Caco-2 (cell line): ENCODE measurements around the gene ARHGEF33. TPM values are rescaled to one million over a fixed set of nuclear protein-coding genes. Genes with fewer than 3 reads are reported as not detected.

Source experiments
- Bru-seq: library from RNA; stranded (reverse); fragments of 400-500 nt; gene quantifications from one replicate; lab custom pipeline; 2021; lab: Mats Ljungman, UMichigan
- BruChase-seq, 2 experiments: library from RNA; stranded (reverse); fragments of 400-500 nt; gene quantifications; one replicate each; lab custom pipeline; 2021; lab: Mats Ljungman, UMichigan
- BruUV-seq: library from RNA; stranded (reverse); fragments of 400-500 nt; replicated peaks from 2 replicates; lab custom pipeline; 2021; lab: Mats Ljungman, UMichigan
- CTCF ChIA-PET: fragments of 300-600 bp; sonication (Branson Sonifier 250); formaldehyde crosslinking; loops from one replicate; lab custom pipeline; 2022; ENCODE audit warnings: antibody characterized with exemption; lab: Charles Lee
- POLR2A ChIA-PET: fragments of 300-600 bp; sonication (Branson Sonifier 250); formaldehyde crosslinking; loops from one replicate; lab custom pipeline; 2022; ENCODE audit warnings: antibody characterized with exemption; lab: Charles Lee
- DNase-seq, 2 experiments: peaks; one replicate each; pipeline versions ENCODE4 v3.0.0 to v3.0.0-alpha.2; 2020 to 2022
- H3K27me3 ChIP-seq: replicated peaks from 2 replicates; pipeline ENCODE4 v1.6.0; 2011; ENCODE audit warnings: low read length; ENCODE audit not compliant: control insufficient read depth, insufficient read depth
- H3K36me3 ChIP-seq: 2 replicates; pipeline ENCODE4 v1.5.1; 2011; ENCODE audit warnings: low read length; ENCODE audit not compliant: control insufficient read depth, insufficient read depth
- H3K4me1 ChIP-seq: fragments of 250-450 bp; sonication (Bioruptor Pico); 2 replicates; pipeline ENCODE4 v1.5.1; 2020; ENCODE audit warnings: mild to moderate bottlenecking
- H3K4me3 ChIP-seq: 2 replicates; pipeline ENCODE4 v1.5.1; 2011; ENCODE audit warnings: low read depth, mild to moderate bottlenecking, control low read depth, low read length
- H3K9me3 ChIP-seq: fragments of 250-450 bp; sonication (Bioruptor Pico); 2 replicates; pipeline ENCODE4 v1.5.1; 2020; ENCODE audit warnings: mild to moderate bottlenecking, moderate library complexity
- H3K27ac Mint-ChIP-seq: one replicate; pipeline ENCODE4 v1.8.0; 2022; ENCODE audit warnings: mixed read lengths; ENCODE audit not compliant: unreplicated experiment
- H3K27me3 Mint-ChIP-seq: one replicate; pipeline ENCODE4 v1.8.0; 2022; ENCODE audit warnings: mixed read lengths; ENCODE audit not compliant: insufficient read depth, unreplicated experiment
- H3K36me3 Mint-ChIP-seq: one replicate; pipeline ENCODE4 v1.8.0; 2022; ENCODE audit warnings: mild to moderate bottlenecking, mixed read lengths; ENCODE audit not compliant: insufficient read depth, unreplicated experiment
- H3K4me1 Mint-ChIP-seq: one replicate; pipeline ENCODE4 v1.8.0; 2022; ENCODE audit warnings: low read depth, mixed read lengths; ENCODE audit not compliant: unreplicated experiment
- H3K4me3 Mint-ChIP-seq: one replicate; pipeline ENCODE4 v1.8.0; 2022; ENCODE audit warnings: mild to moderate bottlenecking, moderate library complexity, mixed read lengths; ENCODE audit not compliant: unreplicated experiment
- H3K9me3 Mint-ChIP-seq: one replicate; pipeline ENCODE4 v1.8.0; 2022; ENCODE audit warnings: mixed read lengths; ENCODE audit not compliant: unreplicated experiment
- intact Hi-C: fragments of 100-400 bp; cut with micrococcal nuclease; formaldehyde crosslinking; loops from one replicate; pipeline ENCODE4 v1.10.0; 2022; ENCODE audit not compliant: unreplicated experiment
- long read RNA-seq: library from polyadenylated mRNA; stranded (forward); transcript quantifications from one replicate; pipeline ENCODE4 v2.0.0, GENCODE V29; 2022
- total RNA-seq: library from RNA; stranded (reverse); gene quantifications from 2 replicates; pipeline ENCODE4 v1.2.3, GENCODE V29; 2022
- TF ChIP-seq, protein P1 (sequence below), 2 experiments: fragments of 200-600 bp in 1 of 2; IDR thresholded peaks; 1 replicate in 1 of 2; 2 replicates in 1 of 2; pipeline versions ENCODE4 v1.5.1 to v1.8.0; 2011 to 2022; ENCODE audit warnings: antibody characterized with exemption in 1 of 2, control low read depth in 1 of 2, inconsistent platforms in 1 of 2, low read depth in 1 of 2, low read length in 1 of 2, mild to moderate bottlenecking in 1 of 2, moderate library complexity in 1 of 2; ENCODE audit not compliant: insufficient read depth in 1 of 2, severe bottlenecking in 1 of 2, unreplicated experiment in 1 of 2

ARHGEF33 gene
- total RNA-seq (0.26 TPM in 1 of 2 replicates, not detected in the other), Bru-seq, nascent RNA (percentile 13 among the genes with signal in this experiment), BruChase-seq, experiment 1, labeled RNA remaining after a 2-hour chase (percentile 24 among the genes with signal in this experiment), BruChase-seq, experiment 2, labeled RNA remaining after a 6-hour chase (percentile 21 among the genes with signal in this experiment)
- long read RNA-seq, partial matches to known transcripts, result 0 of 1 reads
- long read RNA-seq, other reads (novel, unspliced or antisense), result 1 of 1 reads

GRCh38 chr2:38889575-38889974, at the start of gene ARHGEF33:
Gene ARHGEF33 (plus strand): TSS chr2:38889875. CDS start chr2:38919448, 29,573 bp downstream.
- intact Hi-C loops, result no loop called here

GRCh38 chr2:38850045-38850444, 39.6 kb upstream of the ARHGEF33 start:
- H3K9me3 ChIP-seq, result no peaks in the 10 kb centered on the region
- TF ChIP-seq, protein P1, sequence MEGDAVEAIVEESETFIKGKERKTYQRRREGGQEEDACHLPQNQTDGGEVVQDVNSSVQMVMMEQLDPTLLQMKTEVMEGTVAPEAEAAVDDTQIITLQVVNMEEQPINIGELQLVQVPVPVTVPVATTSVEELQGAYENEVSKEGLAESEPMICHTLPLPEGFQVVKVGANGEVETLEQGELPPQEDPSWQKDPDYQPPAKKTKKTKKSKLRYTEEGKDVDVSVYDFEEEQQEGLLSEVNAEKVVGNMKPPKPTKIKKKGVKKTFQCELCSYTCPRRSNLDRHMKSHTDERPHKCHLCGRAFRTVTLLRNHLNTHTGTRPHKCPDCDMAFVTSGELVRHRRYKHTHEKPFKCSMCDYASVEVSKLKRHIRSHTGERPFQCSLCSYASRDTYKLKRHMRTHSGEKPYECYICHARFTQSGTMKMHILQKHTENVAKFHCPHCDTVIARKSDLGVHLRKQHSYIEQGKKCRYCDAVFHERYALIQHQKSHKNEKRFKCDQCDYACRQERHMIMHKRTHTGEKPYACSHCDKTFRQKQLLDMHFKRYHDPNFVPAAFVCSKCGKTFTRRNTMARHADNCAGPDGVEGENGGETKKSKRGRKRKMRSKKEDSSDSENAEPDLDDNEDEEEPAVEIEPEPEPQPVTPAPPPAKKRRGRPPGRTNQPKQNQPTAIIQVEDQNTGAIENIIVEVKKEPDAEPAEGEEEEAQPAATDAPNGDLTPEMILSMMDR (IDR thresholded peaks at IDR 0.05; ENCODE audit: insufficient read depth in 1 of 2, low read depth in 1 of 2, low read length in 1 of 2, severe bottlenecking in 1 of 2, unreplicated experiment in 1 of 2), result no peak
- Mint-ChIP-seq H3K9me3 (no peaks in the 10 kb centered on the region), H3K27ac (no peak overlapping the region), H3K4me3 (no peak overlapping the region), H3K4me1 (no peaks in the 10 kb centered on the region), H3K27me3 (no peaks in the 10 kb centered on the region), H3K36me3 (peaks cover 19% of the 10 kb centered on the region)
- no peaks in the 10 kb centered on the region for H3K27me3 ChIP-seq
- intact Hi-C loops, result no loop called here
- H3K4me3 ChIP-seq, result no peak overlapping the region
- no peaks in the 10 kb centered on the region for H3K36me3 ChIP-seq
- DNase-seq, result no peak
- POLR2A ChIA-PET, result no interaction called here
- no peaks in the 10 kb centered on the region for H3K4me1 ChIP-seq
- CTCF ChIA-PET, result interaction anchor here (0.5 kb wide), 1 partner anchor 186 kb away, joined by 3 read pairs; no protein-coding TSS in a partner anchor
- BruUV-seq, result no TSS peak

More at GRCh38 chr2:38889575-38889974, at the start of gene ARHGEF33:
- Mint-ChIP-seq H3K36me3 (no peaks in the 10 kb centered on the region), H3K9me3 (no peaks in the 10 kb centered on the region), H3K27me3 (peaks cover 4% of the 10 kb centered on the region), H3K4me1 (no peaks in the 10 kb centered on the region), H3K4me3 (no peak within 1 kb of the TSS), H3K27ac (no peak within 1 kb of the TSS)
- no peaks in the 10 kb centered on the region for H3K4me1 ChIP-seq
- BruUV-seq, result no TSS peak
- POLR2A ChIA-PET, result no interaction called here
- H3K36me3 ChIP-seq, result no peaks in the 10 kb centered on the region
- no peaks in the 10 kb centered on the region for H3K27me3 ChIP-seq
- H3K4me3 ChIP-seq, result no peak within 1 kb of the TSS
- no peak for DNase-seq
- CTCF ChIA-PET, result no interaction called here
- no peaks in the 10 kb centered on the region for H3K9me3 ChIP-seq
- TF ChIP-seq, protein P1 (IDR thresholded peaks at IDR 0.05; ENCODE audit: insufficient read depth in 1 of 2, low read depth in 1 of 2, low read length in 1 of 2, severe bottlenecking in 1 of 2, unreplicated experiment in 1 of 2), result no peak

DNA sequence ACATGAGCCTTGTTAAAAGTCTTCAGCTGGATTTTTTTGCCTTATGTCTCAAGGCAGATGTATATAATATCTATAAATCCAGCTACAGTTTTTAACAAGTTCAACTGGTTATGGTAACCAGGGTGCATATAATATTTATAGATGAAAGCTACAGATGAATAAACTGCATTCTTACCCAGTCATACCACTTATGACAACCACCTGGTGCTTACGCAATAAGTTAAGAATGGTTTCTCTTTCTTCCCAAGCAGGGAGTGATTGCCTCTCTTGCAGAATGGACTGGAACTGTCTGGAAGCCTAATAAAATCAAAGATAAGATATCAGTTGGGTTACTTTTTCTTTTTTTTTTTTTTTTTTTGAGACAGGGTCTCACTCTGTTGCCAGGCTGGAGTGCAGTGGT, 33.5 kb upstream of the ARHGEF33 start:
- no peaks in the 10 kb centered on the region for H3K9me3 Mint-ChIP-seq
- peak in 1 of 2 experiments; percentile 20 for DNase-seq
- Histone ChIP-seq H3K36me3 (no peaks in the 10 kb centered on the region), H3K4me1 (no peaks in the 10 kb centered on the region), H3K27me3 (no peaks in the 10 kb centered on the region), H3K4me3 (no peak overlapping the region), H3K9me3 (no peaks in the 10 kb centered on the region)
- intact Hi-C loops, result no loop called here
- no TSS peak for BruUV-seq
- H3K27ac Mint-ChIP-seq, result no peak overlapping the region
- H3K27me3 Mint-ChIP-seq, result no peaks in the 10 kb centered on the region
- ChIA-PET CTCF (no interaction called here), POLR2A (no interaction called here)
- no peak overlapping the region for H3K4me3 Mint-ChIP-seq
- H3K4me1 Mint-ChIP-seq, result no peaks in the 10 kb centered on the region
- TF ChIP-seq, protein P1 (IDR thresholded peaks at IDR 0.05; ENCODE audit: insufficient read depth in 1 of 2, low read depth in 1 of 2, low read length in 1 of 2, severe bottlenecking in 1 of 2, unreplicated experiment in 1 of 2), result no peak
- peaks cover 47% of the 10 kb centered on the region for H3K36me3 Mint-ChIP-seq
